Parathyroid adenoma (tissue), 2 donors: ENCODE results near the gene ZNF665.
"Not testable (repeated sequence)": the region's sequence is repeated elsewhere in the genome, so short reads cannot be mapped to it uniquely, and the experiment has no call there.

Experiments used
- H2AFZ ChIP-seq: fragments of 300-600 bp; sonication (generic); one replicate; pipeline ENCODE4 v1.7.0; 2017; ENCODE audit warnings: antibody characterized with exemption, mild to moderate bottlenecking
- H3K27ac ChIP-seq: fragments of 300-600 bp; sonication (generic); one replicate; pipeline ENCODE4 v1.7.0; 2017
- H3K27me3 ChIP-seq: fragments of 300-600 bp; sonication (generic); one replicate; pipeline ENCODE4 v1.7.0; 2017; ENCODE audit warnings: low read length; ENCODE audit not compliant: control insufficient read depth, insufficient read depth
- H3K36me3 ChIP-seq: fragments of 300-600 bp; sonication (generic); one replicate; pipeline ENCODE4 v1.7.0; 2017; ENCODE audit warnings: low read length; ENCODE audit not compliant: control insufficient read depth, insufficient read depth
- H3K4me1 ChIP-seq: fragments of 300-600 bp; sonication (generic); one replicate; pipeline ENCODE4 v1.7.0; 2017; ENCODE audit warnings: control low read depth
- H3K4me2 ChIP-seq: fragments of 300-600 bp; sonication (generic); one replicate; pipeline ENCODE4 v1.7.0; 2017; ENCODE audit warnings: low read length
- H3K4me3 ChIP-seq: fragments of 300-600 bp; sonication (generic); one replicate; pipeline ENCODE4 v1.7.0; 2017; ENCODE audit warnings: low read depth, low read length
- H3K79me2 ChIP-seq: fragments of 300-600 bp; sonication (generic); one replicate; pipeline ENCODE4 v1.7.0; 2017; ENCODE audit warnings: control low read depth
- H3K9ac ChIP-seq: fragments of 300-600 bp; sonication (generic); one replicate; pipeline ENCODE4 v1.7.0; 2017; ENCODE audit warnings: mild to moderate bottlenecking
- H3K9me3 ChIP-seq: fragments of 300-600 bp; sonication (generic); one replicate; pipeline ENCODE4 v1.7.0; 2017; ENCODE audit warnings: low read length; ENCODE audit not compliant: control insufficient read depth
- TF ChIP-seq, protein P1 (sequence below): fragments of 300-600 bp; sonication (generic); IDR thresholded peaks from one replicate; pipeline ENCODE4 v1.7.0; 2017; ENCODE audit warnings: antibody characterized with exemption, mild to moderate bottlenecking
- donor health status: primary hyperparathyroidism.

The ZNF665 gene

GRCh38 chr19:53131085-53131590, 62.0 kb downstream of the ZNF665 start:
- peaks cover 3% of the 10 kb centered on the region for H3K79me2 ChIP-seq
- TF ChIP-seq, protein P1, sequence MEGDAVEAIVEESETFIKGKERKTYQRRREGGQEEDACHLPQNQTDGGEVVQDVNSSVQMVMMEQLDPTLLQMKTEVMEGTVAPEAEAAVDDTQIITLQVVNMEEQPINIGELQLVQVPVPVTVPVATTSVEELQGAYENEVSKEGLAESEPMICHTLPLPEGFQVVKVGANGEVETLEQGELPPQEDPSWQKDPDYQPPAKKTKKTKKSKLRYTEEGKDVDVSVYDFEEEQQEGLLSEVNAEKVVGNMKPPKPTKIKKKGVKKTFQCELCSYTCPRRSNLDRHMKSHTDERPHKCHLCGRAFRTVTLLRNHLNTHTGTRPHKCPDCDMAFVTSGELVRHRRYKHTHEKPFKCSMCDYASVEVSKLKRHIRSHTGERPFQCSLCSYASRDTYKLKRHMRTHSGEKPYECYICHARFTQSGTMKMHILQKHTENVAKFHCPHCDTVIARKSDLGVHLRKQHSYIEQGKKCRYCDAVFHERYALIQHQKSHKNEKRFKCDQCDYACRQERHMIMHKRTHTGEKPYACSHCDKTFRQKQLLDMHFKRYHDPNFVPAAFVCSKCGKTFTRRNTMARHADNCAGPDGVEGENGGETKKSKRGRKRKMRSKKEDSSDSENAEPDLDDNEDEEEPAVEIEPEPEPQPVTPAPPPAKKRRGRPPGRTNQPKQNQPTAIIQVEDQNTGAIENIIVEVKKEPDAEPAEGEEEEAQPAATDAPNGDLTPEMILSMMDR: no peak
- no peak overlapping the region for H2AFZ ChIP-seq
- no peaks in the 10 kb centered on the region for H3K27me3 ChIP-seq
- H3K9me3 ChIP-seq: no peaks in the 10 kb centered on the region
- no peak overlapping the region for H3K9ac ChIP-seq
- H3K4me3 ChIP-seq: peak overlapping the region; percentile 88
- peak overlapping the region; percentile 98 for H3K4me2 ChIP-seq
- peaks cover 4% of the 10 kb centered on the region for H3K4me1 ChIP-seq
- H3K27ac ChIP-seq: no peak overlapping the region
- H3K36me3 ChIP-seq: no peaks in the 10 kb centered on the region

GRCh38 chr19:53130506-53130905, 62.7 kb downstream of the ZNF665 start:
- Histone ChIP-seq H3K4me1 (peaks cover 4% of the 10 kb centered on the region), H3K27ac (no peak overlapping the region), H3K9me3 (no peaks in the 10 kb centered on the region), H3K27me3 (no peaks in the 10 kb centered on the region), H3K79me2 (peaks cover 3% of the 10 kb centered on the region), H2AFZ (no peak overlapping the region), H3K9ac (no peak overlapping the region), H3K4me2 (no peak overlapping the region), H3K4me3 (no peak overlapping the region), H3K36me3 (no peaks in the 10 kb centered on the region)
- TF ChIP-seq, protein P1: no peak

DNA sequence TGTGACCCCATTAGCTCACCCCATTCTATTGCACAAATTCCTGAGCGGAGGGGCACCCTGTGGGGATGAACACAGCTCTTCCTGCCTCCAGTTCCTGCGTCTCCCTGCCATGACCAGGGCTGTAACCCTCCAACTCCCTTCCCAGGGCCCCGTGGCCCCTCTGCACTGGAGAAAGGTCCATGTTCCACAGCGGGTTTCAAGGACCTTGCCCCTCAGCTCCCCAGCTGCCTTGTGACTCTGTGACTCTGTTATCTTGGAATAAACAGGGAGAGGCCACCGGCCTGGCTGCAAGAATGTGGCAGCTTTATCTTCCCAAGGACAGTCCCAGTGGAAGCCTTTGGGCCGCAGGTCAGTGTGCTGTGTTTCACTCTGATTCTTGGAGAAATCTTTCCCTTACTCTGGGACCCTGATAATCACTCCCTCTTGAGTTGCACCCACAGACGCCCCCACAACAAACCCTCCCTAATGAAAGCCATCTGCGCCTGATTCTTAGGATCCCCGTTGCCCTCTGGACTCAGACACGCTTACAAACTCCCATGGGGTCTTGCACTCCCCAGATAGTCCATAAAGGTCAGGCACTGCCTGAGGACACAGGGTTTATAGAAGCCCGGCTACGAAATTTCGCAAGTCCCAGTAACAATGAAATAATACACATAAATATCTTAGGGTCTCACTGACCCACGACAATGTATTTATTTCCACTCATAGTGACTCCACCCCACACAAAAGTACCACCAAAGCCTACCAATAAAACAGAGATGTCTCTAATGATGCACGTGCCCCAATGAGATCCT, 66.2 kb downstream of the ZNF665 start:
- not testable (repeated sequence) for H3K27me3 ChIP-seq, H3K9ac ChIP-seq, H3K79me2 ChIP-seq, H2AFZ ChIP-seq, H3K4me2 ChIP-seq, H3K27ac ChIP-seq, H3K9me3 ChIP-seq, H3K36me3 ChIP-seq, H3K4me3 ChIP-seq, H3K4me1 ChIP-seq

- Histone ChIP-seq H3K27ac (no peak overlapping the region), H3K4me3 (no peak overlapping the region), H3K4me1 (no peaks in the 10 kb centered on the region), H3K9ac (no peak overlapping the region), H3K79me2 (no peaks in the 10 kb centered on the region), H3K36me3 (no peaks in the 10 kb centered on the region), H2AFZ (no peak overlapping the region), H3K4me2 (no peak overlapping the region), H3K9me3 (no peaks in the 10 kb centered on the region), H3K27me3 (no peaks in the 10 kb centered on the region)
- TF ChIP-seq, protein P1: no peak
Measured at GRCh38 chr19:53123400-53123799, 69.8 kb downstream of the ZNF665 start.
